ENCODE results near the gene VSTM2B.

Gene VSTM2B

DNA sequence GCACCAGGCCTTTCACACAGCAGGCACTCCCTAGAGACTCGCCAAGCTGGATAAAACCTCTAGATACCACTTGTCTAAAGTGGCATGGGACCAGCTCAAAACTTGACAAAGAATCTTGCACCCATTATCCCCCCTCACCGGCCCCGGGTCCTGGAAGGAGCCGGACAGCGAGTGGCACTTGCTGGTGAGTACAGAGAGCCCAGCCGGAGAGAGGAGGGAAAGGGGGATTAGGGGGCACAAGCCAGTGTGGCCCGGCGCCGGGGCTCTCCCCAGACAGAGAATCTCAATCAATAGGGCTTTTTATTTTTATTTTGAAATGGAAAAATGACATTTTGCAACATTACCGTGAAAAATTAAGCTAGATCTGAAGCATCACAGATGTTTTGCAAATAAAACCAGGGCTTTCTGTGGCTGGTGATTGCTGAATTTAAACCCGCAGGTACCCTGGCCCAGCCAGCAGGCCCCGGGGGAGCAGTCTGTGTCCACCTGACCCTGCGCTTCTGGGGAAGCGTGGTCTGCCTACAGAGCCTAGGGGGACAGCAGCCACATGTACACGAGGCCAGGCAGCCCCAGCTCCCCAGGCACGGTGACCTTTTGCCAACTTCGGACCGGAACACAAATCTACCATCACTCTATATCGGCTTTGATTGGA, 10.0 kb upstream of the VSTM2B start:
- peaks cover 32% of the 10 kb centered on the region for H3K4me1 Mint-ChIP-seq
- H3K9me3 Mint-ChIP-seq = no peaks in the 10 kb centered on the region
- no peak overlapping the region for H3K27ac Mint-ChIP-seq
- no peaks in the 10 kb centered on the region for H3K36me3 Mint-ChIP-seq (ENCODE audit: low read depth)
- DNase-seq = no peak
- H3K4me3 Mint-ChIP-seq = no peak overlapping the region
- peaks cover 73% of the 10 kb centered on the region for H3K27me3 Mint-ChIP-seq (ENCODE audit: low read depth, poor library complexity)
- TF ChIP-seq, protein P1, sequence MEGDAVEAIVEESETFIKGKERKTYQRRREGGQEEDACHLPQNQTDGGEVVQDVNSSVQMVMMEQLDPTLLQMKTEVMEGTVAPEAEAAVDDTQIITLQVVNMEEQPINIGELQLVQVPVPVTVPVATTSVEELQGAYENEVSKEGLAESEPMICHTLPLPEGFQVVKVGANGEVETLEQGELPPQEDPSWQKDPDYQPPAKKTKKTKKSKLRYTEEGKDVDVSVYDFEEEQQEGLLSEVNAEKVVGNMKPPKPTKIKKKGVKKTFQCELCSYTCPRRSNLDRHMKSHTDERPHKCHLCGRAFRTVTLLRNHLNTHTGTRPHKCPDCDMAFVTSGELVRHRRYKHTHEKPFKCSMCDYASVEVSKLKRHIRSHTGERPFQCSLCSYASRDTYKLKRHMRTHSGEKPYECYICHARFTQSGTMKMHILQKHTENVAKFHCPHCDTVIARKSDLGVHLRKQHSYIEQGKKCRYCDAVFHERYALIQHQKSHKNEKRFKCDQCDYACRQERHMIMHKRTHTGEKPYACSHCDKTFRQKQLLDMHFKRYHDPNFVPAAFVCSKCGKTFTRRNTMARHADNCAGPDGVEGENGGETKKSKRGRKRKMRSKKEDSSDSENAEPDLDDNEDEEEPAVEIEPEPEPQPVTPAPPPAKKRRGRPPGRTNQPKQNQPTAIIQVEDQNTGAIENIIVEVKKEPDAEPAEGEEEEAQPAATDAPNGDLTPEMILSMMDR (IDR thresholded peaks at IDR 0.05) = no peak

DNA sequence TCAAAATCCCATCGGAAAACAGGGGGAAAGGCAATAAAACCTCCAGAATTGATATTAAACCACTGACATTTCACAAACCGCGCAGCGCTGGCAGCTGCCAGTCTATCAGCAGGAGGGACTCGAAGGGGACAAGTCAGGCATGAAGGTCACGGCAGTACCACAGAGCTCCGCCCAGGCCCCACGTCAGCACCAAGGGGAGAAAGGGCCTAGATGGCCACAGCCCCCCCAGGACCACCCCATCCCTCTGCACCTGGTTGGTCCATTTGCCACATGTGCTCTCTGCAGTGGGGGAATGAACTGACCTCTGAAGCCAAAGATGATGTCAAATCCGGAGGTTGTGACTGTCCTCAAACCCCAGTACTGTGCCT, 9.5 kb upstream of the VSTM2B start:
- TF ChIP-seq, protein P1 (IDR thresholded peaks at IDR 0.05) = no peak
- Mint-ChIP-seq H3K4me1 (peaks cover 37% of the 10 kb centered on the region), H3K27me3 (ENCODE audit: low read depth, poor library complexity) (peaks cover 73% of the 10 kb centered on the region), H3K36me3 (ENCODE audit: low read depth) (no peaks in the 10 kb centered on the region), H3K27ac (no peak overlapping the region), H3K9me3 (no peaks in the 10 kb centered on the region), H3K4me3 (no peak overlapping the region)
- DNase-seq = no peak

DNA sequence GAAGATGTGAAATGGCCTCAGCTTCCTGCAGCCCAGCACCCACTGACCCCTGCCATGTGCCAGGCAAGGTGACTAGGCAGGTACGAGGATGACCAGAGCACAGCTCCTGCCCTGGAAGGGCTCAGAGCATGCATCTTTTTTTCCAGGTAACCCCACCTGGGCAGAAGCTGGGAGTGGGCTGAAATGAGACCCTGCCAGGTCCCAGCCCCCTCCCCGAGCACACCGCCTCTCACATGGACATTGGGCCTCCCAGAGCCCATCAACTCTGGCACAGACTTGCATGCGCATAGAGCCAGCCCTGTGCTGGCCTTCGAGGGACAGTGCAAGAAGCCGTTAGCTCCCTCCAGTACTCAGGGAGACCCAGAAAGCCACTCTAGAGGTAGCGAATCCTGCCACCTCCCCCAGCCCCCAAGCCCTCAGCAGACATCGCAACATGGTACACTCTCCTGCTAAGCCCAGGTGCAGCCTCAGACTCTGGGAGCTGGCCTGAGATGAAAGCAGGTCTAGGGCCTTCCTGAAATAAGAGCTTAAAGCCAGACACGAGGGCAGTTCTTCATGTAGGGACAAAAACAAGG, 8.9 kb upstream of the VSTM2B start:
- TF ChIP-seq, protein P1 (IDR thresholded peaks at IDR 0.05) = no peak
- DNase-seq = no peak
- H3K27me3 Mint-ChIP-seq (ENCODE audit: low read depth, poor library complexity) = peaks cover 73% of the 10 kb centered on the region
- no peak overlapping the region for H3K4me3 Mint-ChIP-seq
- no peaks in the 10 kb centered on the region for H3K36me3 Mint-ChIP-seq (ENCODE audit: low read depth)
- no peaks in the 10 kb centered on the region for H3K9me3 Mint-ChIP-seq
- peaks cover 37% of the 10 kb centered on the region for H3K4me1 Mint-ChIP-seq
- no peak overlapping the region for H3K27ac Mint-ChIP-seq

DNA sequence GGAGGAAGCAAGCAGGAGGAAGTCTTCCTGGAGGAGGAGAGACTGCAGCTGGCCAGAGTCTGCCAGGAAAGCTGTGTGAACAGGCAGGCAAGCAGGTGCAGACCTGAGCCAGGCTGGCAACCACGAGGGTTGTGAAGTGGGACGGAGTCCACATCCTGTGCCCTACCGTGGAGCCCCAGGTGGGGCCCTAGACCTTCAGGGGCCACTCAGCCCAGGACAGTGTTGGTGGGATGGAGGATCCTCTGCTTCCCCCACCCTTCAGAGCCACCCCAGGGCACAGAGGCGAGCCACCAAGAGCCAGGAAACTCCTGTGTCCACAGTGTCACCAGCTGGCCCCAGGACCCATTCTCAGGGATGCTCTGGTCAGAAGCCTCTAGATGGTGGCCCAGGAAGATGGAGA, 8.4 kb upstream of the VSTM2B start:
- H3K27me3 Mint-ChIP-seq (ENCODE audit: low read depth, poor library complexity) = peaks cover 73% of the 10 kb centered on the region
- no peaks in the 10 kb centered on the region for H3K9me3 Mint-ChIP-seq
- no peak for DNase-seq
- H3K4me3 Mint-ChIP-seq = no peak overlapping the region
- no peaks in the 10 kb centered on the region for H3K36me3 Mint-ChIP-seq (ENCODE audit: low read depth)
- no peak overlapping the region for H3K27ac Mint-ChIP-seq
- TF ChIP-seq, protein P1 (IDR thresholded peaks at IDR 0.05) = no peak
- peaks cover 37% of the 10 kb centered on the region for H3K4me1 Mint-ChIP-seq

DNA sequence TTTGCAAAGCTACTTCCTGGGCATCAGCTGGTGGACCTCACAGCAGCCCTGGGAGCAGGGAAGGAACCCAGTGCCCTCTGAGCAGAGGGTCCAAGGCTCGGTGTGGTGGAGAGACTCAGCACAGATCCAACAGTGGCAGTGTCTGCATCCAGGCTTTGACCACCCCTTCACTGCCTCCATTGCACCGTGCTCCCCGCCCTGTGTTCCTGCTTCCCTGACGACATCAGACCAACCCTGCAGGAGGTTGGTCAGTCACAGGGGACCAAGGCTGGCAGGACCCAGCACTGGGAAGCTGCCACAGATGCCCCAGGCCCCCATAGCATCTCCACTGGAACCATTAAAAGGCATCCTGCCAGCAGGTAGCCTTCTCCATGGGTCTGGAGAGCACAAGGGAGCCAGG, 7.8 kb upstream of the VSTM2B start:
- H3K36me3 Mint-ChIP-seq (ENCODE audit: low read depth) = no peaks in the 10 kb centered on the region
- H3K27ac Mint-ChIP-seq = no peak overlapping the region

More for the DNA sequence above, 7.8 kb upstream of the VSTM2B start:
- DNase-seq = no peak
- TF ChIP-seq, protein P1 (IDR thresholded peaks at IDR 0.05) = no peak
- H3K27me3 Mint-ChIP-seq (ENCODE audit: low read depth, poor library complexity) = peaks cover 73% of the 10 kb centered on the region
- peaks cover 37% of the 10 kb centered on the region for H3K4me1 Mint-ChIP-seq
- no peaks in the 10 kb centered on the region for H3K9me3 Mint-ChIP-seq
- no peak overlapping the region for H3K4me3 Mint-ChIP-seq
